Astrocyte (in vitro differentiated cells and primary cell): ENCODE measurements around the gene COP1. TPM values are rescaled to one million over a fixed set of nuclear protein-coding genes. Genes with fewer than 3 reads are reported as not detected.

ENCODE experiments used
- DNase-seq: peaks from one replicate; pipeline ENCODE4 v3.0.0-alpha.2; 2010; ENCODE audit warnings: low read depth
- FAIRE-seq: peaks from 2 replicates; lab custom pipeline; 2011; peaks lifted over from hg19 to GRCh38; lab: Jason Lieb, UNC
- H2AFZ ChIP-seq: 2 replicates; pipeline ENCODE4 v1.6.0; 2012; ENCODE audit warnings: low read depth, low read length, inconsistent platforms
- H3K27ac ChIP-seq: 2 replicates; pipeline ENCODE4 v1.5.1; 2011; ENCODE audit warnings: low read depth, low read length, inconsistent platforms
- H3K27me3 ChIP-seq: 2 replicates; pipeline ENCODE4 v1.6.0; 2011; ENCODE audit warnings: low read length, inconsistent platforms; ENCODE audit not compliant: insufficient read depth
- H3K36me3 ChIP-seq: 2 replicates; pipeline ENCODE4 v1.5.1; 2011; ENCODE audit warnings: low read length, inconsistent platforms; ENCODE audit not compliant: insufficient read depth
- H3K4me1 ChIP-seq: 2 replicates; pipeline ENCODE4 v1.5.1; 2011; ENCODE audit warnings: low read length, inconsistent platforms; ENCODE audit not compliant: insufficient read depth
- H3K4me2 ChIP-seq: 2 replicates; pipeline ENCODE4 v1.6.0; 2012; ENCODE audit warnings: low read length, inconsistent platforms
- H3K4me3 ChIP-seq: 2 replicates; pipeline ENCODE4 v1.5.1; 2011; ENCODE audit warnings: low read depth, mild to moderate bottlenecking, low read length, inconsistent platforms; ENCODE audit not compliant: insufficient read depth
- H3K79me2 ChIP-seq: 2 replicates; pipeline ENCODE4 v1.6.0; 2012; ENCODE audit warnings: mild to moderate bottlenecking, low read length, inconsistent platforms; ENCODE audit not compliant: insufficient read depth
- H3K9ac ChIP-seq: 2 replicates; pipeline ENCODE4 v1.6.0; 2012; ENCODE audit warnings: mild to moderate bottlenecking, low read length, inconsistent platforms
- H3K9me3 ChIP-seq: 2 replicates; pipeline ENCODE4 v1.5.1; 2012; ENCODE audit warnings: low read depth, mild to moderate bottlenecking, low read length, inconsistent platforms; ENCODE audit not compliant: insufficient read depth
- H4K20me1 ChIP-seq: 2 replicates; pipeline ENCODE4 v1.6.0; 2012; ENCODE audit warnings: low read length, inconsistent platforms; ENCODE audit not compliant: insufficient read depth
- H3K27ac Mint-ChIP-seq: one replicate; pipeline ENCODE4 v1.8.0; 2021; ENCODE audit warnings: mild to moderate bottlenecking, mixed read lengths; ENCODE audit not compliant: unreplicated experiment
- H3K27me3 Mint-ChIP-seq: one replicate; pipeline ENCODE4 v1.8.0; 2021; ENCODE audit warnings: low read depth, mixed read lengths; ENCODE audit not compliant: unreplicated experiment
- H3K36me3 Mint-ChIP-seq: one replicate; pipeline ENCODE4 v1.8.0; 2021; ENCODE audit warnings: low read depth, mixed read lengths; ENCODE audit not compliant: unreplicated experiment
- H3K4me1 Mint-ChIP-seq: one replicate; pipeline ENCODE4 v1.8.0; 2021; ENCODE audit warnings: low read depth, mixed read lengths; ENCODE audit not compliant: unreplicated experiment
- H3K4me3 Mint-ChIP-seq: one replicate; pipeline ENCODE4 v1.8.0; 2021; ENCODE audit warnings: mild to moderate bottlenecking, moderate library complexity, mixed read lengths; ENCODE audit not compliant: unreplicated experiment
- H3K9me3 Mint-ChIP-seq: one replicate; pipeline ENCODE4 v1.8.0; 2021; ENCODE audit warnings: mild to moderate bottlenecking, mixed read lengths; ENCODE audit not compliant: unreplicated experiment
- CTCF ChIP-seq: IDR thresholded peaks from 2 replicates; pipeline ENCODE4 v1.5.1; 2011; ENCODE audit warnings: low read depth, mild to moderate bottlenecking, inconsistent platforms, low read length, moderate library complexity; ENCODE audit not compliant: insufficient read depth
- EZH2 ChIP-seq: IDR thresholded peaks from 2 replicates; pipeline ENCODE4 v1.6.1; 2012; ENCODE audit warnings: mild to moderate bottlenecking, low read length, inconsistent platforms; ENCODE audit not compliant: insufficient read depth
- total RNA-seq: library from RNA; stranded (reverse); gene quantifications from 2 replicates; pipeline ENCODE4 v1.2.1, GENCODE V29; 2021

COP1 gene
- total RNA-seq, 1 donor from 2014 or later, result 45.9 TPM

- DNase-seq (no peak), FAIRE-seq (no peak)
- no peak overlapping the region for H3K27ac ChIP-seq
- Mint-ChIP-seq H3K36me3 (peaks cover 14% of the 10 kb centered on the region), H3K4me3 (no peak overlapping the region), H3K27me3 (no peaks in the 10 kb centered on the region), H3K4me1 (no peaks in the 10 kb centered on the region), H3K9me3 (no peaks in the 10 kb centered on the region), H3K27ac (no peak overlapping the region)
- H3K79me2 ChIP-seq, result no peaks in the 10 kb centered on the region
- no peaks in the 10 kb centered on the region for H3K27me3 ChIP-seq
- no peaks in the 10 kb centered on the region for H3K4me1 ChIP-seq
- no peak for TF ChIP-seq EZH2
- no peak for TF ChIP-seq CTCF
- H3K4me3 ChIP-seq, result no peak overlapping the region
- no peak overlapping the region for H3K9ac ChIP-seq
- no peak overlapping the region for H2AFZ ChIP-seq
- no peaks in the 10 kb centered on the region for H4K20me1 ChIP-seq
- H3K9me3 ChIP-seq, result no peaks in the 10 kb centered on the region
- no peak overlapping the region for H3K4me2 ChIP-seq
- peaks cover 3% of the 10 kb centered on the region for H3K36me3 ChIP-seq
These were observed 271.4 kb downstream of the COP1 start for GRCh38 chr1:175935566-175936115.

GRCh38 chr1:175935166-175935565, 271.9 kb downstream of the COP1 start:
- no peaks in the 10 kb centered on the region for H3K9me3 Mint-ChIP-seq
- peaks cover 12% of the 10 kb centered on the region for H3K36me3 Mint-ChIP-seq
- H3K27ac Mint-ChIP-seq, result no peak overlapping the region
- Histone ChIP-seq H3K36me3 (peaks cover 2% of the 10 kb centered on the region), H3K79me2 (no peaks in the 10 kb centered on the region), H4K20me1 (no peaks in the 10 kb centered on the region), H3K4me1 (no peaks in the 10 kb centered on the region), H3K4me2 (no peak overlapping the region), H3K4me3 (no peak overlapping the region), H3K9me3 (no peaks in the 10 kb centered on the region), H2AFZ (no peak overlapping the region), H3K9ac (no peak overlapping the region), H3K27me3 (no peaks in the 10 kb centered on the region), H3K27ac (no peak overlapping the region)
- no peak for TF ChIP-seq CTCF
- no peak for TF ChIP-seq EZH2
- no peak for DNase-seq
- no peak for FAIRE-seq
- H3K4me3 Mint-ChIP-seq, result no peak overlapping the region
- no peaks in the 10 kb centered on the region for H3K4me1 Mint-ChIP-seq
- H3K27me3 Mint-ChIP-seq, result no peaks in the 10 kb centered on the region

GRCh38 chr1:175933801-175934200, 273.3 kb downstream of the COP1 start:
- TF ChIP-seq CTCF (no peak), EZH2 (no peak)
- H2AFZ ChIP-seq, result no peak overlapping the region
- FAIRE-seq (no peak), DNase-seq (no peak)
- no peak overlapping the region for H3K9ac ChIP-seq
- no peak overlapping the region for H3K27ac ChIP-seq
- H4K20me1 ChIP-seq, result no peaks in the 10 kb centered on the region
- Mint-ChIP-seq H3K27ac (no peak overlapping the region), H3K4me1 (no peaks in the 10 kb centered on the region), H3K27me3 (no peaks in the 10 kb centered on the region), H3K36me3 (peaks cover 13% of the 10 kb centered on the region), H3K4me3 (no peak overlapping the region), H3K9me3 (no peaks in the 10 kb centered on the region)
- no peak overlapping the region for H3K4me3 ChIP-seq
- H3K4me1 ChIP-seq, result no peaks in the 10 kb centered on the region
- no peaks in the 10 kb centered on the region for H3K36me3 ChIP-seq
- H3K79me2 ChIP-seq, result no peaks in the 10 kb centered on the region
- H3K27me3 ChIP-seq, result no peaks in the 10 kb centered on the region
- no peaks in the 10 kb centered on the region for H3K9me3 ChIP-seq
- no peak overlapping the region for H3K4me2 ChIP-seq
